HEK293 (cell line): Measurements from ENCODE around the gene ST3GAL5.

ENCODE experiments used
- PRDM10 ChIP-seq: fragments of 450-650 bp; formaldehyde crosslinking; IDR thresholded peaks from 2 replicates; pipeline ENCODE4 v1.5.1; 2016; ENCODE audit warnings: missing biosample characterization, missing genetic modification characterization
- SALL2 ChIP-seq: fragments of 450-650 bp; formaldehyde crosslinking; IDR thresholded peaks from 2 replicates; pipeline ENCODE4 v1.5.0; 2017; ENCODE audit warnings: missing biosample characterization, mild to moderate bottlenecking, missing genetic modification characterization, borderline replicate concordance
- SCRT1 ChIP-seq: fragments of 450-650 bp; formaldehyde crosslinking; IDR thresholded peaks from 2 replicates; pipeline ENCODE4 v1.5.1; 2016; ENCODE audit warnings: missing biosample characterization, missing genetic modification characterization, borderline replicate concordance
- TCF7L2 ChIP-seq: IDR thresholded peaks from 2 replicates; pipeline ENCODE4 v1.6.1; 2011; ENCODE audit warnings: low read depth, mild to moderate bottlenecking, inconsistent platforms, low read length, moderate library complexity, borderline replicate concordance
- ZNF121 ChIP-seq: fragments of 450-650 bp; formaldehyde crosslinking; IDR thresholded peaks from 2 replicates; pipeline ENCODE4 v1.5.1; 2016; ENCODE audit warnings: missing biosample characterization, missing genetic modification characterization
- ZNF157 ChIP-seq: fragments of 450-650 bp; formaldehyde crosslinking; IDR thresholded peaks from 2 replicates; pipeline ENCODE4 v1.5.1; 2016; ENCODE audit warnings: missing biosample characterization, missing genetic modification characterization
- ZNF19 ChIP-seq: fragments of 450-650 bp; formaldehyde crosslinking; IDR thresholded peaks from 2 replicates; pipeline ENCODE4; 2016; ENCODE audit warnings: missing biosample characterization, missing genetic modification characterization, low read depth
- ZNF202 ChIP-seq: fragments of 450-650 bp; formaldehyde crosslinking; IDR thresholded peaks from 2 replicates; pipeline ENCODE4 v1.5.1; 2016; ENCODE audit warnings: missing biosample characterization, missing genetic modification characterization, borderline replicate concordance
- ZNF248 ChIP-seq: fragments of 450-650 bp; formaldehyde crosslinking; IDR thresholded peaks from 2 replicates; pipeline ENCODE4 v1.5.1; 2017; ENCODE audit warnings: missing biosample characterization, missing genetic modification characterization
- ZNF266 ChIP-seq: fragments of 450-650 bp; formaldehyde crosslinking; IDR thresholded peaks from 2 replicates; pipeline ENCODE4 v1.5.1; 2016; ENCODE audit warnings: missing biosample characterization, missing genetic modification characterization, low read depth
- ZNF280C ChIP-seq: fragments of 450-650 bp; formaldehyde crosslinking; IDR thresholded peaks from 2 replicates; pipeline ENCODE4 v1.5.1; 2016; ENCODE audit warnings: missing biosample characterization, missing genetic modification characterization
- ZNF354C ChIP-seq: fragments of 450-650 bp; formaldehyde crosslinking; IDR thresholded peaks from 2 replicates; pipeline ENCODE4 v1.5.1; 2016; ENCODE audit warnings: missing biosample characterization, missing genetic modification characterization, low read depth, borderline replicate concordance
- ZNF501 ChIP-seq: fragments of 450-650 bp; formaldehyde crosslinking; IDR thresholded peaks from 2 replicates; pipeline ENCODE4 v1.5.1; 2016; ENCODE audit warnings: missing biosample characterization, missing genetic modification characterization
- ZNF561 ChIP-seq: fragments of 450-650 bp; IDR thresholded peaks from 2 replicates; pipeline ENCODE4 v1.5.1; 2018; ENCODE audit warnings: missing biosample characterization, missing genetic modification characterization, borderline replicate concordance
- ZNF629 ChIP-seq: fragments of 450-650 bp; formaldehyde crosslinking; IDR thresholded peaks from 2 replicates; pipeline ENCODE4 v1.5.1; 2017; ENCODE audit warnings: missing biosample characterization, missing genetic modification characterization
- ZNF658 ChIP-seq: fragments of 450-650 bp; formaldehyde crosslinking; IDR thresholded peaks from 2 replicates; pipeline ENCODE4; 2016; ENCODE audit warnings: missing biosample characterization, missing genetic modification characterization
- ZNF664 ChIP-seq: fragments of 450-650 bp; formaldehyde crosslinking; IDR thresholded peaks from 2 replicates; pipeline ENCODE4 v1.5.1; 2016; ENCODE audit warnings: missing biosample characterization, missing genetic modification characterization
- ZSCAN4 ChIP-seq: fragments of 450-650 bp; formaldehyde crosslinking; IDR thresholded peaks from 2 replicates; pipeline ENCODE4 v1.5.1; 2017; ENCODE audit warnings: missing biosample characterization, missing genetic modification characterization
- ZSCAN5A ChIP-seq: fragments of 450-650 bp; formaldehyde crosslinking; IDR thresholded peaks from 2 replicates; pipeline ENCODE4 v1.5.1; 2016; ENCODE audit warnings: missing biosample characterization, missing genetic modification characterization
- TF ChIP-seq, protein P1 (sequence below): fragments of 450-650 bp; formaldehyde crosslinking; IDR thresholded peaks from 2 replicates; pipeline ENCODE4 v1.5.1; 2016; ENCODE audit warnings: missing biosample characterization, missing genetic modification characterization, low read depth
- TF ChIP-seq, protein P2 (sequence below): fragments of 450-650 bp; formaldehyde crosslinking; IDR thresholded peaks from 2 replicates; pipeline ENCODE4 v1.5.1; 2016; ENCODE audit warnings: missing biosample characterization, missing genetic modification characterization
- TF ChIP-seq, protein P3 (sequence below): fragments of 450-650 bp; formaldehyde crosslinking; IDR thresholded peaks from 2 replicates; pipeline ENCODE4 v1.5.1; 2016; ENCODE audit warnings: missing biosample characterization, missing genetic modification characterization

Gene ST3GAL5

DNA sequence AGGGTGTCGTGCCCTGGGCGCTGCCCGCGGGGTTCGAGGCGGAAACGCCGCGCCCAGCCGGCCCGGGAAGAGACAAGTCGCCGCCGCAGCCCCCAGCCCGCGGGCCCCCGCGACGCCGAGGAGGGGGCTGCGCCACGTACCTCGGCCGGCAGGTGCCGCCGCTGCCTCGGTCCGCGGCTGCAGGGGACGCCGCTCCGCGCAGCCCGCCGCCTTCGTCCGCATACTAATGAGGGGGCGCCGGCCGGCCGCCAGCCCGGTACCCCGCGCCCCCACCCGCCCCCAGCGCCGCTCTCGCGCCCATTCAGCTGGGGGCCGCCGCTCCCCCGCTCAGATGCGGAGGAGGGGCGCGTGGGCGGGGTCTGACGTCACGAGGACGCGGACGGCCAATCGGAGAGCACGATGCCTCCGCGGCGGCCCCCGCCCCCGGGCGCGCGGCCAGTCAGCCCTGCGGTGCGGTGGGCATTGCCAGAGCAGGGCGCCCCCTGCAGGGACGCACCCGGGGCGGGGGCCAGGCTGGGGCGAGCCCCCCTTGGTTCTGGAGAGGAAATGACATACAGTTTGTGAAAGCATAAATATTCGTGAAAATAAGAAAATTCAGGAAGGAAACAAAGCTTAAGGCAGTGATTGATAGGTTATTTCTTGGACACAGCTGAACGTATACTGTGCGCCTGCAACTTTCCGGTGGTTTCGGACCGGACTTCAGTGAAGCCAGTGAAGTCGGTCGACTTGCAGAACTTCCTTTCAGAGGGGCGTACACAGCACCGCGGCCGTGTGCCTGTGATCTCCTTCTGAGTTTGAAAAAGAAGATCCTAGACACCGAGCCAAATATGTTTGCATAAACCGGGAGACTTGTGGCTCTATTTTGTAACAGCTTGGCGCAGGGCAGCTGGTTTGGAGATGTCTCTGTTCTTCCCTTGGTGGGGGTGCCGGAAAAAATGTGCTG is at the start of gene ST3GAL5 (continued):
- TF ChIP-seq PRDM10 (tag by site-specific recombination) (no peak; the same call in none of the 2 replicates), ZSCAN4 (tag by site-specific recombination) (no peak), ZSCAN5A (tag by site-specific recombination) (no peak), ZNF664 (tag by site-specific recombination) (no peak), ZNF561 (0 out of 2 replicates have a peak, but pooled peaks have one; percentile 57), SCRT1 (tag by site-specific recombination) (no peak), ZNF266 (tag by site-specific recombination) (no peak), ZNF202 (tag by site-specific recombination) (no peak), ZNF19 (no peak), ZNF248 (tag by site-specific recombination) (no peak), ZNF157 (no peak), ZNF354C (no peak), ZNF629 (tag by site-specific recombination) (no peak), ZNF280C (tag by site-specific recombination) (no peak), SALL2 (tag by site-specific recombination) (no peak), TCF7L2 (no peak), ZNF501 (tag by site-specific recombination) (no peak), ZNF658 (no peak), ZNF121 (tag by site-specific recombination) (no peak)
- TF ChIP-seq, protein P1, sequence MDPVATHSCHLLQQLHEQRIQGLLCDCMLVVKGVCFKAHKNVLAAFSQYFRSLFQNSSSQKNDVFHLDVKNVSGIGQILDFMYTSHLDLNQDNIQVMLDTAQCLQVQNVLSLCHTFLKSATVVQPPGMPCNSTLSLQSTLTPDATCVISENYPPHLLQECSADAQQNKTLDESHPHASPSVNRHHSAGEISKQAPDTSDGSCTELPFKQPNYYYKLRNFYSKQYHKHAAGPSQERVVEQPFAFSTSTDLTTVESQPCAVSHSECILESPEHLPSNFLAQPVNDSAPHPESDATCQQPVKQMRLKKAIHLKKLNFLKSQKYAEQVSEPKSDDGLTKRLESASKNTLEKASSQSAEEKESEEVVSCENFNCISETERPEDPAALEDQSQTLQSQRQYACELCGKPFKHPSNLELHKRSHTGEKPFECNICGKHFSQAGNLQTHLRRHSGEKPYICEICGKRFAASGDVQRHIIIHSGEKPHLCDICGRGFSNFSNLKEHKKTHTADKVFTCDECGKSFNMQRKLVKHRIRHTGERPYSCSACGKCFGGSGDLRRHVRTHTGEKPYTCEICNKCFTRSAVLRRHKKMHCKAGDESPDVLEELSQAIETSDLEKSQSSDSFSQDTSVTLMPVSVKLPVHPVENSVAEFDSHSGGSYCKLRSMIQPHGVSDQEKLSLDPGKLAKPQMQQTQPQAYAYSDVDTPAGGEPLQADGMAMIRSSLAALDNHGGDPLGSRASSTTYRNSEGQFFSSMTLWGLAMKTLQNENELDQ = no peak
- TF ChIP-seq, protein P2, sequence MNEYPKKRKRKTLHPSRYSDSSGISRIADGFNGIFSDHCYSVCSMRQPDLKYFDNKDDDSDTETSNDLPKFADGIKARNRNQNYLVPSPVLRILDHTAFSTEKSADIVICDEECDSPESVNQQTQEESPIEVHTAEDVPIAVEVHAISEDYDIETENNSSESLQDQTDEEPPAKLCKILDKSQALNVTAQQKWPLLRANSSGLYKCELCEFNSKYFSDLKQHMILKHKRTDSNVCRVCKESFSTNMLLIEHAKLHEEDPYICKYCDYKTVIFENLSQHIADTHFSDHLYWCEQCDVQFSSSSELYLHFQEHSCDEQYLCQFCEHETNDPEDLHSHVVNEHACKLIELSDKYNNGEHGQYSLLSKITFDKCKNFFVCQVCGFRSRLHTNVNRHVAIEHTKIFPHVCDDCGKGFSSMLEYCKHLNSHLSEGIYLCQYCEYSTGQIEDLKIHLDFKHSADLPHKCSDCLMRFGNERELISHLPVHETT (tag by site-specific recombination) = no peak
- TF ChIP-seq, protein P3, sequence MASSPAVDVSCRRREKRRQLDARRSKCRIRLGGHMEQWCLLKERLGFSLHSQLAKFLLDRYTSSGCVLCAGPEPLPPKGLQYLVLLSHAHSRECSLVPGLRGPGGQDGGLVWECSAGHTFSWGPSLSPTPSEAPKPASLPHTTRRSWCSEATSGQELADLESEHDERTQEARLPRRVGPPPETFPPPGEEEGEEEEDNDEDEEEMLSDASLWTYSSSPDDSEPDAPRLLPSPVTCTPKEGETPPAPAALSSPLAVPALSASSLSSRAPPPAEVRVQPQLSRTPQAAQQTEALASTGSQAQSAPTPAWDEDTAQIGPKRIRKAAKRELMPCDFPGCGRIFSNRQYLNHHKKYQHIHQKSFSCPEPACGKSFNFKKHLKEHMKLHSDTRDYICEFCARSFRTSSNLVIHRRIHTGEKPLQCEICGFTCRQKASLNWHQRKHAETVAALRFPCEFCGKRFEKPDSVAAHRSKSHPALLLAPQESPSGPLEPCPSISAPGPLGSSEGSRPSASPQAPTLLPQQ (tag by site-specific recombination) = peak; percentile 20; the same call in 1 of the 2 replicates
